GM21515 (cell line): ENCODE results near the gene LRP11.
A peak's percentile ranks its signal among the peaks of the same experiment; 100 is the strongest.
"Not testable (repeated sequence)": the region's sequence is repeated elsewhere in the genome, so short reads cannot be mapped to it uniquely, and the experiment has no call there.

Experiments
- ATAC-seq: cut with Tn5 transposase; IDR thresholded peaks from one replicate; pipeline ENCODE4 v1.9.1; 2021; ENCODE audit not compliant: unreplicated experiment

The LRP11 gene, protein sequence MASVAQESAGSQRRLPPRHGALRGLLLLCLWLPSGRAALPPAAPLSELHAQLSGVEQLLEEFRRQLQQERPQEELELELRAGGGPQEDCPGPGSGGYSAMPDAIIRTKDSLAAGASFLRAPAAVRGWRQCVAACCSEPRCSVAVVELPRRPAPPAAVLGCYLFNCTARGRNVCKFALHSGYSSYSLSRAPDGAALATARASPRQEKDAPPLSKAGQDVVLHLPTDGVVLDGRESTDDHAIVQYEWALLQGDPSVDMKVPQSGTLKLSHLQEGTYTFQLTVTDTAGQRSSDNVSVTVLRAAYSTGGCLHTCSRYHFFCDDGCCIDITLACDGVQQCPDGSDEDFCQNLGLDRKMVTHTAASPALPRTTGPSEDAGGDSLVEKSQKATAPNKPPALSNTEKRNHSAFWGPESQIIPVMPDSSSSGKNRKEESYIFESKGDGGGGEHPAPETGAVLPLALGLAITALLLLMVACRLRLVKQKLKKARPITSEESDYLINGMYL

DNA sequence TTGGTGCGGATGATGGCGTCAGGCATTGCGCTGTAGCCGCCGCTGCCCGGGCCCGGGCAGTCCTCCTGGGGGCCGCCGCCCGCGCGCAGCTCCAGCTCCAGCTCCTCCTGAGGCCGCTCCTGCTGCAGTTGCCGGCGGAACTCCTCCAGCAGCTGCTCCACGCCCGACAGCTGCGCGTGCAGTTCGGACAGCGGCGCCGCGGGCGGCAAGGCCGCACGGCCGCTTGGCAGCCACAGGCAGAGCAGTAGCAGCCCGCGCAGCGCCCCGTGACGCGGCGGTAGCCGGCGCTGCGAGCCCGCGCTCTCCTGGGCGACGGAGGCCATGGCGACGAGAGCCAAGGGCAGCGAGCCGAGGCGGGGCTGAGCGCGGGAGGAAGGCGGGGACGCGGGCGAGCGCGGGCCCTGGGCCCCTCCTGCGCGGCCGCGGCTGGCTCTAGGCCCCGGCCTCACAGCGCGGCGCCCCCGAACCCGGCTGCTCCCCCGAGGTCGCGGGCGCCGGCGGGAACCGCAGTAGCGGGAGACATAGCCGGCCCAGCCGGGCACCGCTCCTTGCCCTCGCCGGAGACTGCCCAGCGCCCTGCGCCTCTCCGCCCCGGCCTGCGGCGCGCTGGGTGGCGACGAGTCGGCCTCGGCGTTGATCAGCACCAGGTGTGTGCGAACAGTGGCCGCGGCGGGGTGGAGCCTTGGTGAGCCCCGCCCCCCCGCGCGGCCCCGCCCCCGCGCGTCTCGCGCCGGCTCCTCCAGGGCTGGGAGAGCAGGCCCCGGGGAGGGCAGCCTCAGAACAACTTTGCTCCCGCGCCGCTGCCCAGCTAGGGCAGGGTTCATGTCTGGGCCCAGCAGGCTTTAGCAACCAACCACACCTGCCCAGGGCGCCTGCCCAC, at the start of gene LRP11:
TSS of gene LRP11 (minus strand) at position 662 of the 880 bp plus-strand sequence. CDS start at position 323, 339 bp downstream.
- peak; percentile 81 for ATAC-seq

DNA sequence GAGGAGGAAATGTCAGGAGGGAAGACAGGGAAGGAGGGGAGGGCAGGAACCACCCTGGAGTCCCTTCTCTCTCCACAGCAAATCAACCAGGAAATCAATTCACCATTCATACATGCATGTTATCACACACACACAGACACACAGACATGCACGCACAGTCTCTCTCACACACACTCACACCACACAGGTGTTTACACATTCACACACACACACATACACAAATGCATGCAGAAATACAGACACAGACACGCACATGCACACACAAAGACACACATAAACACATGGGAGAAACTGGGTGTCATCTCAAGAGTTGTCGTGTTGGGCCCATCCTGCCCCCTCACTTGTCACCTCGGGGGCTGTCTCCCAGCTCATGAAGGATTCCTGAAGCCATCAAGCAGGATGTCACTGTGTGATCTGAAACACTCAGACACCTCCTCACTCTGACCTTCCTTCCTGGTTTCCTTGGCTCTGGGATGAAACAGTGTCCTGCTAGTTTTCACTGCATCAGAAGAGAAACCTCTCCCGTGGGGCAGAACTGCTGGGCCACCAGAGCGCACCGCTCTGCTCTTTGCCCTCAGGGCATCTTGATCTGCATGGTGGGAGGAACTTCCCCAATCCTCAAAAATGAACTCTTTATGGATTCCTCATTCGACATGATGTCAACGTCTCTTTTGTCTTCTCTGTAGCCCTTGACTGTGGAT, 49.5 kb upstream of the LRP11 start:
- no peak for ATAC-seq

DNA sequence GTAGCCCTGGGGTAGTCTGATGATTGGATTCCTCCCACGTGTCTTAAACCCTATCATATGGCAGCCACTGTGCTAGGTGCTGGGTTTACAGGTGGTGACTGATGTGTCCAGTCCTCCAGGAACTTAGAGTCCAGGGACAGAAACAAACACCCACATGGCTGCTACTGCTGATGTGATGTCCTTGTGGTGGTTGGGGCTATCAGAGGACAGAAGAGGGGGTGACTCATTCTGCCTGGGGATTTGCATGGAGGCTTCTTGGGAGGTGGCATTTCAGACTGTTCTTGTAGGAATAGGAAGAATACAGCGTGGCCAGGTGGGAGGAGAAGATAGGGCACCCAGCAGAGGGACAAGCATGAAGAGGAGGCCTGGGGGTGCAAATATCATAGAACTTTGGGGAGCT, 48.9 kb upstream of the LRP11 start:
- ATAC-seq: no peak

DNA sequence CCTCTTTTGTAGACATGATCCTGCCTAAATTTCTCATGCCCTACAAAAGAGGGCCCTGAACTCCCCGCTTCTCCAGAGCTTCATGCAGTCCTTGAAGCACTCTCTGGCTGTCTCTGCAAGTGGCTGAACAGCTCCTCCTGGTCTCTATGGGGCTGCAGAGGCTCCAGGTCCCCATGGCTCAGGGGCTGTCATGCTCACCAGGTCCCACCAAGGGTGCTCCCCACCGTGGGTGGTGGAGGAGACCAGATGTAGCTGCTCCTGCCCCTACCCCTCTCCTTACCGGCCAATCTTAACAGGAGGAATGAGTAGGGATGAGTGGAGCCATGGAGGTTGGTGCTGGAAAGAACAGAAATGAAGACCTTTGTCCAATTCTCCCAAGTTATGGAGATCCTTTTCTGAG, 48.5 kb upstream of the LRP11 start:
- ATAC-seq: not testable (repeated sequence)

DNA sequence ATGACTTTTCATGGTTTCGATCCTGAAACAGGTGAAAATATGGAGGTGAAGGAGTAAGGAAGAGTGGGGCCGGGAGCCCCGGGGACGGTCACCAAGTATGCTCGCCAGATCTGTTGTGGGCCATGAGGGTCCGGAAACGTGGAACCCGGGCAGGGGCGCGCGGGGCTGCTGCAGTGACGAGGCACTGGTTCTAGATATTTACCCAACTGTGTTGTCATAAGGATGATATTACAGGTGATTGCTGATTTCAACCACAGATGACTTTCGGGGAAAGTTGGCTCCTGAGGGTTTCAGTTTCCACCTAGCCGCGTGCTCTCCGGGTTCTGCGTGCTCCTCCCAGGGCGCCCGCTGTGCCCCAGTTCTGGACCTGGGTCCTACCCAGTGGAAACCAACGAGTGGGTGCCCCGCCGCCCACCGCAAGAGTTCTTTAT, 46.6 kb upstream of the LRP11 start:
- no peak for ATAC-seq

DNA sequence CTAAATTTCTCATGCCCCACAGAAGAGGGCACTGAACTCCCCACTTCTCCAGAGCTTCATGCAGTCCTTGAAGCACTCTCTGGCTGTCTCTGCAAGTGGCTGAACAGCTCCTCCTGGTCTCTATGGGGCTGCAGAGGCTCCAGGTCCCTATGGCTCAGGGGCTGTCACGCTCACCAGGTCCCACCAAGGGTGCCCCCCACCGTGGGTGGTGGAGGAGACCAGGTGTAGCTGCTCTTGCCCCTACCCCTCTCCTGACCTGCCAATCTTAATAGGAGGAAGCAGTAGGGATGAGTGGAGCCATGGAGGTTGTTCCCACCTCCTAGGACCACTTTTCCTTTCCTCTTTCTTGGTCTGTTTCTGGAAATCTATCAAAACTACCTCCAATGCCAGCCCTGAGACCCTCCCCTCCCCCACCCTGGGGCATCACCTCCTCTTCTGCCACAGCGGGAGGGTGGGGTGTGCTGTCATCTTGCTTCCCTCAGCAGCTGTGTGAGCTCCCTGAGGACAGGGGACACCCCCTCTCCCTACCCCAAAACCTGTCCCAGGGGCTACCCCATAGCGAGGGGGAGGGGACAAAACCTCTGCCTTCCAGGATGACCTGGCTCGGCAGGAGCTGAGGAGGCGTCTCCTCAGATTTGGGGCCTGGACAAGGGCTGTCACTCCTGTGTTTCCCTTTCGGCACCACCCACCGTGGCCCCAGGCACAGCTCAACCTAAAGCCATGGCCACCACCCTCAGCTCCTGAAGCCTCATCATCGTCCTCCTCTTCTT, 45.7 kb upstream of the LRP11 start:
- no peak for ATAC-seq

DNA sequence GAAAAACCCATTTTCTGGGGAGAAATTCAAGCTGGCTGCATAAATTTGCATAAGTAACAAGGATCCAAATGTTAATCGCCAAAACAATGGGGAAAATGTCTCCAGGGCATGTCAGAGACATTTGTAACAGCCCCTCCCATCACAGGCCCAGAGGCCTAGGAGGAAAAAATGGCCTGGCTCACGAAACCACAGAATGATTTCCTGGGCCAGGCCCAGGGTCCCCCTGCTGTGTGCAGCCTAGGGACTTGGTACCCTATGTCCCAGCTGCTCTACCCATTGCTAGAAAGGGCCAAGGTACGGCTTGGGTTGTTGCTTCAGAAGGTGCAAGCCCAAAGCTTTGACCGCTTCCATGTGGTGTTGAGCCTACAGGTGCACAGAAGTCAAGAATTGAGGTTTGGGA, 44.3 kb upstream of the LRP11 start:
- not testable (repeated sequence) for ATAC-seq

DNA sequence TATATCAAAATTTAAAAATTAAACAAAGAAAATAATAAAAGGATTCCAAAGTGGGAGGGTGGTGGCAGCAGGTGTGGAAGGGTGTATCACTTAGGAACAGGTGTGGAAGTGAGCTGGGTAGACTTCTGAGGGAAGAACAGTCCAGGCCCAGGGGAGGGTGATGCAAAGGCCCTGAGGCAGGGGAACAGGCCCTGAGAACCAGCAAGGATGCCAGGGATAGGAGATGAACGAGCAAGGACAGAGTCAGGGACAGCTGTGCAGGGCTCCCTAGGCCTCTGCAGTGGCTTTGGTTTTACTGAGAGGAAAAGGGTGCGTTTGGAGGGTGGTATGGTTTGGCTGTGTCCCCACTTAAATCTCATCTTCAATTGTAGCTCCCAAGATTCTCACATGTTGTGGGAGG, 43.2 kb upstream of the LRP11 start:
- ATAC-seq: no peak

DNA sequence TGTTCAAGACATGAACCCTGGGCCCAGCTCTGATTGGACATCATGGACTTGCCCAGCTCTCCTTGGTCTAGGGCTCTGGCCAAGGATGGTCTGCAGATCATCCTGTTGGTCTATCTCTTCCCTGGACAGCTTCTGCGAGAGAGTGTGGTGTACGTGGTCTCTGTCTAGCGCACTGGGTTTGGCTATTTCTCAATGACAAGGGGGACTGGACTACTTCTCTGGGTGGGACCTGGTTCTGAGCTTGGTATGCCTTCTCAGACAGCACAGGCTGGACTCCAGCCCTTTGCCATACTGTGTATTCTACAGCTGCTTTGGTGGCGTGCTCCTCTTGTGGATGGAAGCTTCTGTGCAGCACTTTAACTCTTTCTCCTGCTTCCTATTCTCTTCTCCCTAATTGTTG, 42.2 kb upstream of the LRP11 start:
- no peak for ATAC-seq

DNA sequence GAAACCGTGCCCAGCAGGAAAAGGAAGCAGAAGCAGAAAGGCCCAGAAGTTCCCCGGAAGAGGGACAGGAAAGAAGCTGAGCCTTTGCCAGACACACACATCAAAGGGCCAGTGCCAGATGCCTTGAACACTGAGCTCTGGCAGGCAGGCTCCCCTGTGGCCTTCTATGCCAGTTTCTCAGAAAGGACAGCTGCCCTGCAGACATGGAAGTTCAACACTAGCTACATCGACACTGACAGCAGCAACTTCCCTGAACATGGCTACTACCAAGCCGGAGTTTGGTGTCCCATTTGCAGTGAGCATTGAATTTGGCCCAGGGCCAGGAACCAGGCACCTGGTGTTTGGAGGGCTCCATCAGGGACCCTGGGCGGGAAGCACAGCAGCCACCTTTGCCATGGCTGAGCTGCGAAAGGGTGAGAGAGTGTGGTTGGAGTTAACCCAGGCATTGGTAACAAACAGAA, 41.8 kb upstream of the LRP11 start:
- ATAC-seq: no peak

DNA sequence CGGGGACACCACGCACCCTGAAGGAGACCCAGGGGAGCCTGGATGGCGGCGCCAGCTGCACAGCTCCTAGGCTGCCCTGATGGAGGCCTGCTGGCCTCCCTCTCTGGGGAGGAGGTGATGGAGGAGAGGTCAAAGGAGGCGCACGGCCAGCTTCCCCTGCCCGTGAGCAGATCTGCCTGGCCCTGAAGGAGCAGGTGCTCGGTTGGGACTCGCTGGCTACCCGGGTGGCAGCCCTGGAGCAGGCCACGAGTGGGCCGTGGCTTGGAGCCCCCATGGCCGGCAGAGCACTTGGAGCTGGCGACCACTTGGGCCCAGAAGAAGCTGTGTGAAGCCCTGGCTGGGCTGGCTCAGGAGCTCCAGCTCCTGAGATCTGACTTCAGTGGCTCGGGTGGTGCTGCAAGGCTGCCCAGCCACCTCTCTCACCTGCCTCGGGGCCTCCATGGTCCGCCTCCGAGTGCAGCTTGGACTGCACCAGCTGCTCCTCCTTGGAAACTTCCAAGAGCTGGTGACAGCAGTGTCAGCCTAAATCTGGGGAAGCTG, 41.3 kb upstream of the LRP11 start:
- ATAC-seq: no peak

DNA sequence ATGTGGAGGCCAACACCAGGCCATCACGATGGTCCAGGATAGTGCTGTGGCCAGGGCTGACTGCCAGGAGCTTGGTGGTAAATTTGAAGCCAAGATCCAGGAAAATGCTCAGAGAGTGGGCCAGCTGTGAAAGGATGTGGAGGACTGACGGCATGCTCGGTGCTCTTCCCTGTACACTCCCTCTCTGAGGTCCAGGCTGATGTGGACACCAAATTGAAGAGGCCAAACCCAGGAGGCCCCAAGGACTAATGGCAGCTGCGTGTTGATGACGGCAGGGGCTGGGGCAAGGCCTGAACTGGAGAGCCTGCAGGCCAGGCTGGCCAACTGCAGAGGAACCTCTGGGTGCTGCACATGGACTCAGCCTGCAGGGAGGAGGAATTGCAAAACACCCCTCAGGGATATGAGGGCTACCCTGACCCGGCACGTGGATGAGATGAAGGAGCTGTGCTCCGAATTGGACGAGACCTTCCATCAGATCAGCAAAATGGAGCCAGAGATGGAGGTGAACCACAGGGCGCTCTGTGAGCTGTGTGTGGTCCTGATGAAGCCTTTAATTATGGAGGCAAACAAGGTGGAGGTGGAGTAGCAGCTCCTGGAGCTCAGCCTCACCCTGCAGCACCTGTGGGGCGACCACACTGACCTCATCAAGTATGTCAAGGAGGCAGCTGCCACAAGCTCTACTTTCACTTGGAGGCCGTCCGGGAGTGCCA, 40.7 kb upstream of the LRP11 start:
- no peak for ATAC-seq

DNA sequence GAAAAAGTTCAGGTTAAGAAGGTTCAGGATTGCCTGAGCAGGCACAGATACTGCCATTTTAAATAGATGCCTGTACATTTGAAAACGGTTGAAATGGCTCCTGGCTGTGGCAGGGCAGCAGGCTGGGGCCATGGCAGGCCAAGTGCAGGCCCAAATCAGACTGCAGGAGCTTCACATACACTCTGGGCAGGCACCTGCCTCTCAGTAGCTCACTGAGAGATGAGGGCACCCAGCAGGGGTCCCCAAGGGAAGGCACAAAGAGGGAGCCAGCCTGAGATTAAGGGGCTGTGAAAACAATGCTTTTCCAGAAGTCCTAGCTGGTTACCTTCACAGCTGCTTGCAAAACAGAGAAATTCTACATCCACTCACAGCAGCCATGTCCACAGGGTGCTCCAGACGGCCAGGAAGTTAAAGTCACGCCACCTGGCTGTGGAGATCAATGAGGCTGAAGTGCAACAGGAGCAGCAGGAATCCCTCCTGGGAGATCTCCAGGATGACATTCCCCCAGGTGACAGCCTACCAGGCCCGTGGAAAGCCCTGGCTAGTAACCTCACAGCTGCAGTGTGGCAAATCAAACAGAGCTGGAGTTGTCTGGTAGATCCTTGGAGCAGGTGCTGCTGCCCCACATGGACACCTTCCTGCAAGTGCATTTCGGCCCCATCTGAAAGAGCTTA, 39.9 kb upstream of the LRP11 start:
- no peak for ATAC-seq

DNA sequence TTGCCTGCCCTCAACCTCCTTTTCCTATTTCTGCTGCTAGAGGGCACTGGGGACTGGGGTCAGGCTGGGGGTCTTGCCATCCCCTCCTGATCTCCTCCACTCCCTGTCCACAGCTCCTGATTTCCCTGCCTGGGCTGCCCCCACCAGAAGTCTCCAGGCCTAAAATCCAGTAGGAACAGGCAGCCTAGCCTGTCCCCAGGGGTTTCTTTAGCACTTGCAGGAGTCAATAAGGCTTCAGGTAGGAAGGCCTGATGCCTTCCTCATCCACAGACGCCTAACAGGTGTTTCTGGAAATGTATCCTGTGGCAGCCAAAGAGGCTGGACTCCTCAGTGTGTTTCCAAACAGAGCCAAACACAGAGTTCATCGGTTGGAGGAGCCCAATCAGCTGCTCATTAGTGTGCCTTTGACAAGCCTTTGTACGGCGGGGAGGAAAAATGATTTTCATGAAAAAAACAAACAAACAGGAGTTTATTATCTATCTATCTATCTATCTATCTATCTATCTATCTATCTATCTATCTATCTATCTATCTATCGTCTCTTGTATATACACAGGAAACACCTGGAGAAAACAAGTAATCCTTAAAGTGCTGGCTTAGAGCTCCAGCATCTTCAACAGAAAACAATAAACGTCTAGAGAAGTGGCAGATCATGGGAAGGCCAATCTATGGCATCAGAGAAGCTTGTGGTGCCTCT, 37.4 kb upstream of the LRP11 start:
- no peak for ATAC-seq

DNA sequence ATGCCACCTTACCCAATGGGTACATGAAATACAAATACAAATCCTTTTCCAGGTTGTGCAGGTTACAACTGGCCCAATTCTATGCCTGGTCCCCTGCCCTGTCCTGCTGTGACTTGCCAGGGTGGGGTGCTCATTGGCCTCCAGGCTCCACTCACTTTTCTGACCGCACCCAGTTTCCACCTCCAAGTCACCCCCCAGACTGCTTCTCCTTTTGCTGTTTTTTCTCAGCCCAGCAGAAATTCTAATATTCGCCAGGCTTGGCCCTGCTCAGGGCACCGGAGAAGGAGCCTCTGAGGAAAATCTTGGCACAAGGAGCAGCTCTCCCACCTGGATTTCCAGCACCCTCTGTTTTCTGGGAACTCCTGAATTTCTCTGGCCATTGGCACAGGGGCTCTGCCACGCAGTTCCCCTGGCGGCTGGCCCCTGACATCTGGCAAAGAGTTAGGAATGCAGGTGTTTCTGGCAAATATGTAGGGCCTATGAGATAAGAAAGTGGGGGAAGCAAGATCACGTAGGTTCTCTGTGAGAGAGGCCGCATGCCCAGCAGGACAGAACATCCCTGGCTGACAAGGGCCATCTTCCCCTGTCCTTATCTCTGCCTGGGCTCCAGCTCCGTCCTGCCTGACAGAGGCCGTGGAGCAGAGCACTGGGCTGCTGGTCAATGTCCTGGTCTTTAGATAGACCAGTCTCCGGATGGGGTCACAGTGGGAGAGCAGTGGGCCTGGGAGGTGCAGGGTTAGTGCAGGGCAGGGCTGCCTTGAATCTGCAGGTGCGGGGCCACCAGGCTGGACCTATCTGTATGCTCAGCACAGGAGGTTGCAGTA, 36.7 kb upstream of the LRP11 start:
- ATAC-seq: no peak

DNA sequence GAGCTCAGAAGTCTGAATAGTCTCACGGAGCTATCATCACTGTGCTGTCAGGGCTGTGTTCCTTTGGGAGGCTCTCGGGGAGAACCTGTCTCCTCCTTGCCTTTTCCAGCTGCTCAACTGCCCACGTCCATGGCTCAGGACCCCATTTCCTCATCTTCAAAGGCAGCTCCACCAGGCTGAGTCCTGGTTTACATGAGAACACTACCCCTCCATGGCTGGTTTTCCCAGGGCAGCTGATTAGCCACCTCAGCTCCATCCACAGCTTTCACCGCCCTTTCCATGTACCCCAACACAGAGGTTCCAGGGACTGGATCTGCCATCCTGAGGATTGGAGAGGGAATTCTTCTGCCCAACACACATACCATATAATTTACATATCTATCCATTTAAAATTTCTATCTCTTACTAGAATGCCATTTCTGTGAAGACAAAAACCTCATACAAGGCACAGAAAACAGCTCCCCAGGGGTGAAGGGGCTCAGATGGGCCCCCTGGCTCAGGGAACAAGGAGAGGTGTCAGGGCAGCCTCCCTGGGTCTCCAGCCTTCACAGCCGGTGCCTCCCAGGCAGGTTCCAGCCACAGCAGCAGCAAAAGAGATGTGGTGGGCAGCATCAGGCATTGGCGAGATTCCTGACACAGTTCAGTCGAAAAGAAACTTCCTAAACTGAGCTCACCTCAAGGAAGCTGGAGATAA, 35.9 kb upstream of the LRP11 start:
- no peak for ATAC-seq

DNA sequence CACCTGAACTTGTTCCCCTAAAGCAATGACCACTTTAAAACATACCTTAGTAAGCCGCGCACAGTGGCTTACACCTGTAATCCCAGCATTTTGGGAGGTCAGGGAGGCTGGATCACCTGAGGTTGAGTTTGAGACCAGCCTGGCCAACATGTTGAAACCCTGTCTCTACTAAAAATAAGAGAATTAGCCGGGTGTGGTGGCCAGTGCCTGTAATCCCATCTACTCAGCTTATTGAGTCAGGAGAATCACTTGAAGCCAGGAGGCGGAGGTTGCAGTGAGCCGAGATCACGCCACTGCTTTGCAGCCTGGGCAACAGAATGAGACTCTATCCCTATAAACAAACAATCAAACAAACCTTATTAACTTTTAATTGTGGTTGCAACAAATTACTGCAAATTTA, 35.3 kb upstream of the LRP11 start:
- ATAC-seq: no peak
